ENCODE measurements around the gene DUSP2. TPM values are rescaled to one million over a fixed set of nuclear protein-coding genes. Genes with fewer than 3 reads are reported as not detected.

The DUSP2 gene
- total RNA-seq, 1 donor from 2014 or later, result 1.1 TPM

DNA sequence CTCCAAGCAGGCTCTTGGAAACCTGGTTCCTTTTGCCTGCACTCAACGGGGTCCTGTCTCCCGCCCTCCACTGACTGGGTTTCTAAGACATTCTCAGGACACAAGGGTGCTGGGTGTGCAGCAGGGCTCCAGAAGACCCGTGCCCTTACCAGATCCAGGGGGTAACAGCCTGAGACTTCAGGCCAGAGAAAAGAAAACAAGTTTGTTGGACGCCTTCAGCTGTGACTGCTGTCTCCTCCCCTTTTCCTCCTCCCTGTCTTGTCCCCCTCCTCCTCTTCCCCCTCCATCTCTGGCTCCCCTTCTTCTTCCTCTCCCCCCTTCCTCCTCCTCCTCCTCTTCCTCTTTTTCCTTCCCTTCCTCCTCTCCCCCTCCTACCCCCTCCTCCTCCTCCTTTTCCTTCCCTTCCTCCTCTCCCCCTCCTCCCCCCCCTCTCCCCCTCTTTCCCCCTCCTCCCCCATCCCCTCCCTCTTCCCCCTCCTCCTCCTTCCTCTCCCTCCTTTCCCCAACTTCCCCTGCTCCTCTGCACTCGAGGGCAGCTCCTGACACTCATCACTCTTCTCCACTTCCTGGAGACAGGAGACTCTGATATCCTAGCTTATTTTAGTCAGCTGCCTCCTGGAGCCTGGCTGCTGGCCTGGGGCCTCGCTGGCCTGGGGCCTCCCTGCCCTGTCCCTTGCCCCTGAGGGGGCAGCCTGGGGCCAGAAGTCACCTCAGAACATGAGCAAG lies 41.3 kb downstream of the DUSP2 start:
- H3K27me3 Mint-ChIP-seq (ENCODE audit: low read depth), result no peaks in the 10 kb centered on the region
- H3K36me3 Mint-ChIP-seq (ENCODE audit: low read depth), result no peaks in the 10 kb centered on the region
- DNase-seq (ENCODE audit: low read depth, low spot score), result no peak
- no peak overlapping the region for H3K27ac Mint-ChIP-seq (ENCODE audit: unreplicated experiment)
- peaks cover 4% of the 10 kb centered on the region for H3K9me3 Mint-ChIP-seq
- no peak overlapping the region for H3K4me3 Mint-ChIP-seq
- no peak for TF ChIP-seq CTCF (conservative IDR thresholded peaks at IDR 0.05)
- H3K4me1 Mint-ChIP-seq, result peaks cover 17% of the 10 kb centered on the region

DNA sequence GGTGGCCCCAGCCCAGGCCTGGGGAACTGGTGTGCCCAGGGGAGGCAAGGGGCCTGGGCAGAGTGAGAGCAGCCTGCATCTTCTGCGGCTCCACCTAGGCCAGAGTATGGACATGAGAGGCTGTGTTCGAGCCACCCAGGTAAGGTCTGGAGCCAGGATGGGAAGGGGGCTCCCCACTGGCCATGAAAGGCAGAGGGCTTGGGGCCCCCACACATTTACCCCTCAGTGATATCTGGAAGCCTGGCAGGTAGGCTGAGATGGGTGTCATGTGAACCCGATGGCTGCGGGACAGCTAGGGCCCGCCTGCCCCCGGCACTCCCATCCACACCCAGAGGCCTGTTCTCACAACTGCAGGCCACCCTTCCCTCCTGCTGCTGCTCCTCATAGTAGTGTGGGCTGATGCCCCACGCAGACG lies 42.0 kb downstream of the DUSP2 start:
- no peak overlapping the region for H3K4me3 Mint-ChIP-seq
- no peak overlapping the region for H3K27ac Mint-ChIP-seq (ENCODE audit: unreplicated experiment)
- H3K36me3 Mint-ChIP-seq (ENCODE audit: low read depth), result no peaks in the 10 kb centered on the region
- DNase-seq (ENCODE audit: low read depth, low spot score), result no peak
- H3K9me3 Mint-ChIP-seq, result peaks cover 4% of the 10 kb centered on the region
- no peaks in the 10 kb centered on the region for H3K27me3 Mint-ChIP-seq (ENCODE audit: low read depth)
- TF ChIP-seq CTCF (conservative IDR thresholded peaks at IDR 0.05), result no peak
- peaks cover 9% of the 10 kb centered on the region for H3K4me1 Mint-ChIP-seq

DNA sequence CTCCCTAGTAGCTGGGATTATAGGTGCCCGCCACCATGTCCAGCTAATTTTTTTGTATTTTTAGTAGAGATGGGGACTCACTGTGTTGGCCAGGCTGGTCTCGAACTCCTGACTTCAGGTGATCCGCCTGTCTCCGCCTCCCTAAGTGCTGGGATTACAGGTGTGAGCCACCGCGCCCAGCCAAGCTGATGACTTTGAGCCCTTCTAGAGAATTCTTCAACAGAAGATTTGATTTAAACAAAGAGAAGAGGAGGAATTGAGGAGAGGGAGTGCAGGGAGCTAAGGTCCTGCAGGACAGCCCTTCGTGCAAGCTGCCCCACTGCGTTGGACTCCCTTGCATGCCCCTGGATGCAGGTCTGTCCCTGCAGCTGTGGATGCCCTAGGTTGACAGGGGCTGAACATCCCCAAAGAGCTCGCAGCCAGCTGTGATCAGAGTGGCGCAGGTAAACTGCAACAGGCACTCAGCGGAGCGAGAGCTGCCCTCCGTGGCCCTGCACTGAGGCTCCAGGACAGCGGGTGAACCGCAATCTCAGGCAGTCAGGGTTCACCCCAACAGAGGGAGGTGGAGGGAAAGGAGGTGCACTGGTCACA lies 42.5 kb downstream of the DUSP2 start:
- no peak for TF ChIP-seq CTCF (conservative IDR thresholded peaks at IDR 0.05)
- H3K4me3 Mint-ChIP-seq, result no peak overlapping the region
- DNase-seq (ENCODE audit: low read depth, low spot score), result no peak
- H3K9me3 Mint-ChIP-seq, result peaks cover 4% of the 10 kb centered on the region
- no peaks in the 10 kb centered on the region for H3K36me3 Mint-ChIP-seq (ENCODE audit: low read depth)
- no peak overlapping the region for H3K27ac Mint-ChIP-seq (ENCODE audit: unreplicated experiment)
- no peaks in the 10 kb centered on the region for H3K27me3 Mint-ChIP-seq (ENCODE audit: low read depth)
- peaks cover 5% of the 10 kb centered on the region for H3K4me1 Mint-ChIP-seq

DNA sequence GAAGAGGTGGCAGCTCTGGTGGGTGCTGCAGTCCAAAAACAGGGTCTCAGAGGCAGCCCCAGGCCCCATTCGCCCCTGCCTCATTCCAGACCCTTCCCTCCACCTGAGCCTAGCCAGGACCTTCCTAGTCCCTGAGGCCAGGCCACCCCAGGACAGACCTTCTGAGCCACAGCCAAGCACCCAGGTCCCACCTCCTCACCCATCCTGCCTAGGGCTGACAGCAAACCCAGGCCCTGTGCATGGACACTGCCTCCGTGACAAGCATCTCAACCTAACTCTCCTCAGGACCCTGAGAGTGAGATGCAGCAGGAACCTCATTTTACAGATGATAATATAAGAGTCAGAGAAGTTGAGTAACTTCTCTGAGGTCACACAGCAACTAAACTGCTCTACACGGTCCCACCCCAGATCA lies 44.3 kb downstream of the DUSP2 start:
- DNase-seq (ENCODE audit: low read depth, low spot score), result no peak
- H3K27me3 Mint-ChIP-seq (ENCODE audit: low read depth), result no peaks in the 10 kb centered on the region
- H3K4me3 Mint-ChIP-seq, result no peak overlapping the region
- no peaks in the 10 kb centered on the region for H3K36me3 Mint-ChIP-seq (ENCODE audit: low read depth)
- H3K9me3 Mint-ChIP-seq, result peaks cover 4% of the 10 kb centered on the region
- TF ChIP-seq CTCF (conservative IDR thresholded peaks at IDR 0.05), result no peak
- peaks cover 5% of the 10 kb centered on the region for H3K4me1 Mint-ChIP-seq
- H3K27ac Mint-ChIP-seq (ENCODE audit: unreplicated experiment), result peak overlapping the region; percentile 78

- no peaks in the 10 kb centered on the region for H3K27me3 Mint-ChIP-seq (ENCODE audit: low read depth)
- no peak for DNase-seq (ENCODE audit: low read depth, low spot score)
- peak overlapping the region; percentile 78 for H3K27ac Mint-ChIP-seq (ENCODE audit: unreplicated experiment)
- peaks cover 4% of the 10 kb centered on the region for H3K9me3 Mint-ChIP-seq
- H3K4me3 Mint-ChIP-seq, result no peak overlapping the region
- no peak for TF ChIP-seq CTCF (conservative IDR thresholded peaks at IDR 0.05)
- H3K36me3 Mint-ChIP-seq (ENCODE audit: low read depth), result no peaks in the 10 kb centered on the region
- peaks cover 4% of the 10 kb centered on the region for H3K4me1 Mint-ChIP-seq
Observed at GRCh38 chr2:96099861-96100798, 45.1 kb downstream of the DUSP2 start.

Measured in neural crest cell (in vitro differentiated cells).